ENCODE measurements around the gene WDR59.
"Not testable (repeated sequence)": the region's sequence is repeated elsewhere in the genome, so short reads cannot be mapped to it uniquely, and the experiment has no call there.

Gene WDR59, protein sequence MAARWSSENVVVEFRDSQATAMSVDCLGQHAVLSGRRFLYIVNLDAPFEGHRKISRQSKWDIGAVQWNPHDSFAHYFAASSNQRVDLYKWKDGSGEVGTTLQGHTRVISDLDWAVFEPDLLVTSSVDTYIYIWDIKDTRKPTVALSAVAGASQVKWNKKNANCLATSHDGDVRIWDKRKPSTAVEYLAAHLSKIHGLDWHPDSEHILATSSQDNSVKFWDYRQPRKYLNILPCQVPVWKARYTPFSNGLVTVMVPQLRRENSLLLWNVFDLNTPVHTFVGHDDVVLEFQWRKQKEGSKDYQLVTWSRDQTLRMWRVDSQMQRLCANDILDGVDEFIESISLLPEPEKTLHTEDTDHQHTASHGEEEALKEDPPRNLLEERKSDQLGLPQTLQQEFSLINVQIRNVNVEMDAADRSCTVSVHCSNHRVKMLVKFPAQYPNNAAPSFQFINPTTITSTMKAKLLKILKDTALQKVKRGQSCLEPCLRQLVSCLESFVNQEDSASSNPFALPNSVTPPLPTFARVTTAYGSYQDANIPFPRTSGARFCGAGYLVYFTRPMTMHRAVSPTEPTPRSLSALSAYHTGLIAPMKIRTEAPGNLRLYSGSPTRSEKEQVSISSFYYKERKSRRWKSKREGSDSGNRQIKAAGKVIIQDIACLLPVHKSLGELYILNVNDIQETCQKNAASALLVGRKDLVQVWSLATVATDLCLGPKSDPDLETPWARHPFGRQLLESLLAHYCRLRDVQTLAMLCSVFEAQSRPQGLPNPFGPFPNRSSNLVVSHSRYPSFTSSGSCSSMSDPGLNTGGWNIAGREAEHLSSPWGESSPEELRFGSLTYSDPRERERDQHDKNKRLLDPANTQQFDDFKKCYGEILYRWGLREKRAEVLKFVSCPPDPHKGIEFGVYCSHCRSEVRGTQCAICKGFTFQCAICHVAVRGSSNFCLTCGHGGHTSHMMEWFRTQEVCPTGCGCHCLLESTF

GRCh38 chr16:74984529-74985296, at the start of gene WDR59:
WDR59 (minus strand) TSS chr16:74985123; CDS start chr16:74985017, 106 bp downstream.
- peak; percentile 99 for DNase-seq (ENCODE audit: low spot score)

GRCh38 chr16:75032655-75033054, 47.7 kb upstream of the WDR59 start:
- no peak for DNase-seq (ENCODE audit: low spot score)

DNA sequence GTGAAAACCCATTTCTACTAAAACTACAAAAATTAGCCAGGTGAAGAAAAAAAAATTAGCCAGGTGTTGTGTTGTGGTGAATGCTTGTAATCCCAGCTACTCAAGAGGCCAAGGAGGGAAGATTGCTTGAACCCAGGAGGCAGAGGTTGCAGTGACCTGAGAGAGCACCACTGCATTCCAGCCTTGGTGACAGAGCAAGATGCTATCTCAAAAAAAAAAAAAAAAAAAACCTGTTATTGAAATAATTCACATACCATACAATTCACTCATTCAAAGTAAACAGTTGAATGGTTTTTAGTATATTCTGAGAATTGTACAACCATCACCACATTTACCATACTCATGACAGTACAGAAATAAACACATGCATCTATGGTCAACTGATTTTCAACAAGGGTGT, 44.9 kb upstream of the WDR59 start:
- DNase-seq (ENCODE audit: low spot score) = no peak

- no peak for DNase-seq (ENCODE audit: low spot score)
Observed at GRCh38 chr16:75028544-75029135, 43.7 kb upstream of the WDR59 start.

- no peak for DNase-seq (ENCODE audit: low spot score)
Observed at GRCh38 chr16:75027520-75028300, 42.8 kb upstream of the WDR59 start.

GRCh38 chr16:75026892-75027391, 42.0 kb upstream of the WDR59 start:
- DNase-seq (ENCODE audit: low spot score) = no peak

GRCh38 chr16:75026239-75026891, 41.4 kb upstream of the WDR59 start:
- DNase-seq (ENCODE audit: low spot score) = peak; percentile 80

- peak; percentile 10 for DNase-seq (ENCODE audit: low spot score)
Observed at GRCh38 chr16:75025761-75026160, 40.8 kb upstream of the WDR59 start.

DNA sequence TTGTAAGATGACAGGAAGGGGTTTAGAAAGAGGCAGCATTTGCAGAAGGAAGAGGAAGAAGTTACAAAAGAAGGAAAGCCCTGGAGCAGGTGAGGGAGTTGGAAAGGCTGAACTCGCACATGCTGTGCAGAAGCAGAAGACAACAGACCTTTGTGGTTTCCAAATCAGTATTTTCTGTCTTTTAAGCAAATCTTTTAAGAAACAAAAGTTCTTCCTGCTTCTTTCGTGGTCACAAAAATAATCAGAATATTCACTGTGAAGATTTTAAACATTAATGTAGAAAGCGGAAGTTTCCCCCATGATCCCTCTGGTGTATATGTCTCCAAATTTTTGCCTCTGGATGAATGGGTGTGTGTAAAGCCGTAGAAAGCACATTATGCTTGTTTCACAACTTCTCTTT, 39.7 kb upstream of the WDR59 start:
- no peak for DNase-seq (ENCODE audit: low spot score)

- DNase-seq (ENCODE audit: low spot score) = no peak
Observed at GRCh38 chr16:75024182-75024581, 39.3 kb upstream of the WDR59 start.

- DNase-seq (ENCODE audit: low spot score) = no peak
Observed at GRCh38 chr16:75023009-75023408, 38.1 kb upstream of the WDR59 start.

DNA sequence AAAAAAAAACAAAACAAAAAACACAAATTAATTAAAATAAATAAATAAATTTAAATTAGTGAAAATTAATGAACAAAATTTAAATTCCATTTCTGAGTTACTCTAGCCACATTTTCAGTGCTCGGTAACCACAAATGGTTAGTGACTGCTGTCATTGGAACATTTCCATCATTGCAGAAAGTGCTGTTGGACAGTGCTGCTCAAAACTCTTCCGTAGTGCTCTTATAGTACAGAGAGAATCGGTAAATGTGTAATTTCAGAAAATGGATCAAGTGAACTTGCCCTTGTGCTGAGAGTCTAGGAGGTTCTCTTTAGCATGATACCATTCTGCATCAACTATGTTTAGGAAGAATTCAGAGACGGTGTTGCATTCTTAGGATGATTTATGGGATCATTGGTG, 37.6 kb upstream of the WDR59 start:
- DNase-seq (ENCODE audit: low spot score) = no peak

- no peak for DNase-seq (ENCODE audit: low spot score)
Observed at GRCh38 chr16:75021410-75021809, 36.5 kb upstream of the WDR59 start.

GRCh38 chr16:75019586-75019985, 34.7 kb upstream of the WDR59 start:
- no peak for DNase-seq (ENCODE audit: low spot score)

DNA sequence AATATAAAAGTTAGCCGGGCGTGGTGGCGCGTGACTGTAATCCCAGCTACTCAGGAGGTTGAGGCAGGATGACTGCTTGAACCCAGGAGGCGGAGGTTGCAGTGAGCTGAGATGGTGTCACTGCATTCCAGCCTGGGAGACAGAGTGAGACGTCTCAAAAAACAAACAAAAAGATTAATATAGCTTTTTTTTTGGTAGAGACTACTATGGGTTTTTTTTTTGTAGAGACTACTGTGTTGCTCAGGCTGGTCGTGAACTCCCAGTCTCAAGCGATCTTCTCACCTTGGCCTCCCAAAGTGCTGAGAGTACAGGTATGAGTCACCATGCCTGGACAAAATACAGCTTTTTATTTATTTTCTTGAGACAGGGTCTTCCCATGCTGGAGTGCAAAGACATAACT, 34.1 kb upstream of the WDR59 start:
- no peak for DNase-seq (ENCODE audit: low spot score)

- DNase-seq (ENCODE audit: low spot score) = no peak
Observed at GRCh38 chr16:75017670-75018525, 33.0 kb upstream of the WDR59 start.

DNA sequence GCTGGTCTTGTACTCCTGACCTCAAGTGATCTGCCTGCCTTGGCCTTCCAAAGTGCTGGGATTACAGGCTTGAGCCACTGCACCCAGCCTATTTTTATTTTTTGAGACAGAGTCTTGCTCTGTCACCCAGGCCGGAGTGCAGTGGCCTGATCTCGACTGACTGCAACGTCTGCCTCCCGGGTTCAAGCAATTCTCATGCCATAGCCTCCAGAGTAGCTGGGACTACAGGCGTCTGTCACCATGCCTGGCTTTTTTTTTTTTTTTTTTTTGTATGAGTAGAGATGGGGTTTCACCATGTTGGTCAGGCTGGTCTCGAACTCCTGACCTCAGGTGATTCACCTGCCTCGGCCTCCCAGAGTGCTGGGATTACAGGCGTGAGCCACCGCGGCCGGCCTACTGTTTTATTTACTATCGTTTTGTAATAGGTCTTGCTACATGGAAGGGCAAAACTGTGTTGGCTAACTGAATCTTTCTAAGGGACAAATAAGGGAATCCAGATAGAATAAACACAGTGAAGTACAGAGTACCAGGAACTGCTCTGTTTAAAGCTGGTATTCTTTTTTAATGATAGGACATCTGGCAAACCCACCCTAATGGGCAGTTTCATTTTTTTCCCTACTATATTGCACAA, 31.6 kb upstream of the WDR59 start:
- not testable (repeated sequence) for DNase-seq (ENCODE audit: low spot score)

DNA sequence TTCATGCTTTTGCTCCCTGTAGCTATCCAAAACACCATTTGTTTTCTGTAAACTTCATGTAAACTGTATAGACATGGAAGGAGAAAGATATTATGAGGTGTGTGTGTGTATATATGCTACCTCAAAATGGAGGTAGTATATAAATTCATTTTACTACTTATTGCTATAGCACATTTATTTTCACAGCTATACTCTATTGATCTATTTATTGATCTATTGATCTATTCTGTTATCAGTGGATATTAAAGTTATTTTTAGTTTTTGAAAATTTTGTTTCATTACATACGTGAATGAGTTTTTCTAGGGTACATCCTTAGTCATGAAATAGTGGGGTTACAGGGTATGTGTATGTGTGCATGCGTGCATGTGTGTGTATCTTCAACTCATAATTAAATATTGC, 29.4 kb upstream of the WDR59 start:
- no peak for DNase-seq (ENCODE audit: low spot score)

DNA sequence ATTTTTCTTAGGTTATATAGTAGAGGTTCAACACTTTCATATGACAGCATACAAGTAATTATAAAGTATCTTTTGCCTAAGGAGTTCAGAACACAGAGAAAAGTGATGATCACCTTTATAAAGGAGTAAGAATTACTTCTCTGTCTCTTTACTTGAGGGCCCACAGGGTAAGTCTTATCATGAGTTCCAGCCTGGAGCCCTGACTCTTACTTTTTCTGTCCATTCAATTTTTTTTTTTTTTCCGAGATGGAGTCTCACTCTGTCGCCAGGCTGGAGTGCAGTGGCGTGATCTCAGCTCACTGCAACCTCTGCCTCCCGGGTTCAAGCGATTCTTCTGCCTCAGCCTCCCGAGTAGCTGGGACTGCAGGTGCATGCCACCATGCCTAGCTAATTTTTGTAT, 28.2 kb upstream of the WDR59 start:
- not testable (repeated sequence) for DNase-seq (ENCODE audit: low spot score)

Data from AG20443 (cell line).